Astrocyte of the cerebellum (primary cell): Measurements from ENCODE around the gene ZNF839.

Source experiments
- DNase-seq: peaks from one replicate; pipeline ENCODE4 v3.0.0-alpha.2; 2011; ENCODE audit warnings: low read depth
- H3K4me3 ChIP-seq: 2 replicates; pipeline ENCODE4 v1.5.1; 2011; ENCODE audit warnings: mild to moderate bottlenecking, low read depth, low read length, moderate library complexity
- CTCF ChIP-seq: IDR thresholded peaks from 2 replicates; pipeline ENCODE4 v1.5.1; 2012; ENCODE audit warnings: low read length, low read depth, moderate library complexity, mild to moderate bottlenecking; ENCODE audit errors: missing control alignments
- in situ Hi-C: cut with HindIII; loops from 2 replicates; pipeline ENCODE4 v1.10.0; 2017; ENCODE audit warnings: low sequenced_read_pairs

Gene ZNF839

GRCh38 chr14:102279688-102280348 is 39.7 kb upstream of the ZNF839 start:
- TF ChIP-seq CTCF, result no peak
- DNase-seq, result peak; percentile 97
- in situ Hi-C loops, result no loop called here
- H3K4me3 ChIP-seq, result no peak overlapping the region

- no peak for TF ChIP-seq CTCF
- DNase-seq, result peak; percentile 94
- no peak overlapping the region for H3K4me3 ChIP-seq
- in situ Hi-C loops, result no loop called here
Measured at GRCh38 chr14:102280376-102280962, 39.1 kb upstream of the ZNF839 start.

- in situ Hi-C loops, result no loop called here
- no peak for DNase-seq
- no peak for TF ChIP-seq CTCF
- H3K4me3 ChIP-seq, result no peak overlapping the region
Measured at GRCh38 chr14:102282751-102283465, 36.6 kb upstream of the ZNF839 start.

- H3K4me3 ChIP-seq, result no peak overlapping the region
- DNase-seq, result no peak
- in situ Hi-C loops, result no loop called here
- TF ChIP-seq CTCF, result no peak
Measured at GRCh38 chr14:102283631-102284129, 35.9 kb upstream of the ZNF839 start.

- TF ChIP-seq CTCF, result no peak
- DNase-seq, result no peak
- H3K4me3 ChIP-seq, result no peak overlapping the region
- in situ Hi-C loops, result no loop called here
Measured at GRCh38 chr14:102285106-102285505, 34.4 kb upstream of the ZNF839 start.

GRCh38 chr14:102288139-102288538 is 31.4 kb upstream of the ZNF839 start:
- in situ Hi-C loops, result no loop called here

More at GRCh38 chr14:102288139-102288538, 31.4 kb upstream of the ZNF839 start:
- DNase-seq, result no peak
- no peak overlapping the region for H3K4me3 ChIP-seq
- TF ChIP-seq CTCF, result no peak
